ENCODE data around the gene OR2L13.

- no peak for TF ChIP-seq EZH2 (IDR thresholded peaks at IDR 0.05)
- no peak for TF ChIP-seq CBX3 (IDR thresholded peaks at IDR 0.05; ENCODE audit: low read depth)
- no peak for TF ChIP-seq CTCF (IDR thresholded peaks at IDR 0.05 in 2 of 3, conservative IDR thresholded peaks at IDR 0.05 in 1 of 3; ENCODE audit: borderline replicate concordance in 1 of 3, insufficient read depth in 1 of 3, low read depth in 2 of 3, low read length in 2 of 3)
- TF ChIP-seq POLR2A (IDR thresholded peaks at IDR 0.05; ENCODE audit: borderline replicate concordance, extremely low read depth, insufficient read depth, insufficient read length), result no peak
- TF ChIP-seq FOSL1 (IDR thresholded peaks at IDR 0.05; ENCODE audit: low read depth), result no peak
- TF ChIP-seq POLR2AphosphoS5 (IDR thresholded peaks at IDR 0.05; ENCODE audit: low read depth, low read length), result no peak
- no peak for TF ChIP-seq EGR1 (IDR thresholded peaks at IDR 0.05; ENCODE audit: low read depth)
- no peak for TF ChIP-seq JUND (IDR thresholded peaks at IDR 0.05)
- no peak for TF ChIP-seq YY1 (IDR thresholded peaks at IDR 0.05; ENCODE audit: extremely low read depth, insufficient replicate concordance, low read depth, low read length)
- no peak for TF ChIP-seq ZNF274 (IDR thresholded peaks at IDR 0.05; ENCODE audit: low read depth, low read length)
- TF ChIP-seq RAD21 (IDR thresholded peaks at IDR 0.05; ENCODE audit: low read depth), result no peak
These were observed 45.9 kb downstream of the OR2L13 start for GRCh38 chr1:248140846-248141245.
